SJCRH30 (cell line): ENCODE results near the gene CFD. TPM values are rescaled to one million over a fixed set of nuclear protein-coding genes. Genes with fewer than 3 reads are reported as not detected.
"Not testable (repeated sequence)": the region's sequence is repeated elsewhere in the genome, so short reads cannot be mapped to it uniquely, and the experiment has no call there.

Experiments
- DNase-seq, 2 experiments: peaks; one replicate each; pipeline ENCODE4 v3.0.0-alpha.2; 2015 to 2020
- H3K27ac ChIP-seq: fragments of 250-450 bp; sonication (Bioruptor Pico); 2 replicates; pipeline ENCODE4 v1.5.1; 2020; ENCODE audit warnings: mild to moderate bottlenecking, moderate library complexity
- H3K27me3 ChIP-seq: fragments of 250-450 bp; sonication (Bioruptor Pico); 2 replicates; pipeline ENCODE4 v1.5.1; 2020; ENCODE audit warnings: mild to moderate bottlenecking, moderate library complexity
- H3K36me3 ChIP-seq: fragments of 250-450 bp; sonication (Bioruptor Pico); 2 replicates; pipeline ENCODE4 v1.5.1; 2020; ENCODE audit warnings: mild to moderate bottlenecking, moderate library complexity
- H3K4me1 ChIP-seq: fragments of 250-450 bp; sonication (Bioruptor Pico); 2 replicates; pipeline ENCODE4 v1.5.1; 2020; ENCODE audit warnings: mild to moderate bottlenecking, moderate library complexity
- H3K4me3 ChIP-seq: fragments of 250-450 bp; sonication (Bioruptor Pico); 2 replicates; pipeline ENCODE4 v1.5.1; 2020; ENCODE audit warnings: mild to moderate bottlenecking, moderate library complexity
- H3K9me3 ChIP-seq: fragments of 250-450 bp; sonication (Bioruptor Pico); replicated peaks from 2 replicates; pipeline ENCODE4 v1.5.1; 2020; ENCODE audit warnings: mild to moderate bottlenecking, moderate library complexity
- total RNA-seq: library from RNA; depleted of rRNA; stranded (reverse); fragments of >200 nt; shearing (Covaris generic); gene quantifications from 2 replicates; pipeline ENCODE4 v1.2.3, GENCODE V29; 2014

The CFD gene
- total RNA-seq, 1 experiment from 2014 or later: 0.08 TPM

GRCh38 chr19:840519-841206, 18.8 kb upstream of the CFD start, which contains the start of gene PRTN3:
Gene PRTN3 (plus strand): TSS chr19:840999. CDS start chr19:841009, 10 bp downstream.
- peaks cover 25% of the 10 kb centered on the region for H3K27me3 ChIP-seq
- no peak within 1 kb of the TSS for H3K27ac ChIP-seq
- 0 out of 2 replicates have a peak, but pooled peaks cover 3% of the 10 kb centered on the region for H3K4me1 ChIP-seq
- H3K4me3 ChIP-seq: no peak within 1 kb of the TSS
- DNase-seq: no peak
- H3K9me3 ChIP-seq: no peaks in the 10 kb centered on the region
- H3K36me3 ChIP-seq: no peaks in the 10 kb centered on the region

GRCh38 chr19:842802-843179, 16.7 kb upstream of the CFD start:
- H3K4me1 ChIP-seq, DNase-seq, H3K4me3 ChIP-seq, H3K36me3 ChIP-seq, H3K27ac ChIP-seq, H3K9me3 ChIP-seq: not testable (repeated sequence)
- peaks cover 33% of the 10 kb centered on the region for H3K27me3 ChIP-seq

- no peak for DNase-seq
- Histone ChIP-seq H3K36me3 (no peaks in the 10 kb centered on the region), H3K4me1 (0 out of 2 replicates have a peak, but pooled peaks cover 3% of the 10 kb centered on the region), H3K4me3 (no peak overlapping the region), H3K9me3 (no peaks in the 10 kb centered on the region), H3K27ac (no peak overlapping the region), H3K27me3 (peaks cover 38% of the 10 kb centered on the region)
Observed at GRCh38 chr19:843180-843835, 16.2 kb upstream of the CFD start.

GRCh38 chr19:843836-844545, 15.5 kb upstream of the CFD start:
- no peaks in the 10 kb centered on the region for H3K36me3 ChIP-seq
- no peak overlapping the region for H3K27ac ChIP-seq
- H3K27me3 ChIP-seq: peaks cover 38% of the 10 kb centered on the region
- DNase-seq: no peak
- no peaks in the 10 kb centered on the region for H3K9me3 ChIP-seq
- no peak overlapping the region for H3K4me3 ChIP-seq
- 0 out of 2 replicates have a peak, but pooled peaks cover 3% of the 10 kb centered on the region for H3K4me1 ChIP-seq

- Histone ChIP-seq H3K4me3 (no peak overlapping the region), H3K9me3 (no peaks in the 10 kb centered on the region), H3K27ac (no peak overlapping the region), H3K27me3 (peaks cover 35% of the 10 kb centered on the region), H3K4me1 (0 out of 2 replicates have a peak, but pooled peaks cover under 1% of the 10 kb centered on the region), H3K36me3 (no peaks in the 10 kb centered on the region)
- DNase-seq: no peak
Observed at GRCh38 chr19:844546-844971, 14.9 kb upstream of the CFD start.

- no peak overlapping the region for H3K4me3 ChIP-seq
- no peak for DNase-seq
- H3K27ac ChIP-seq: no peak overlapping the region
- peaks cover 33% of the 10 kb centered on the region for H3K27me3 ChIP-seq
- no peaks in the 10 kb centered on the region for H3K9me3 ChIP-seq
- no peaks in the 10 kb centered on the region for H3K36me3 ChIP-seq
- no peaks in the 10 kb centered on the region; the same call in 1 of the 2 replicates for H3K4me1 ChIP-seq
Observed at GRCh38 chr19:845707-846521, 13.6 kb upstream of the CFD start.

GRCh38 chr19:848386-848921, 11.0 kb upstream of the CFD start:
- Histone ChIP-seq H3K27ac (no peak overlapping the region), H3K4me3 (no peak overlapping the region), H3K9me3 (no peaks in the 10 kb centered on the region), H3K4me1 (no peaks in the 10 kb centered on the region; the same call in 1 of the 2 replicates), H3K27me3 (peaks cover 25% of the 10 kb centered on the region), H3K36me3 (no peaks in the 10 kb centered on the region)
- DNase-seq: no peak

- not testable (repeated sequence) for H3K4me3 ChIP-seq, H3K9me3 ChIP-seq, H3K36me3 ChIP-seq, H3K27ac ChIP-seq, H3K4me1 ChIP-seq, DNase-seq
- H3K27me3 ChIP-seq: peaks cover 25% of the 10 kb centered on the region
Observed at GRCh38 chr19:849195-849594, 10.3 kb upstream of the CFD start.

GRCh38 chr19:850221-850978, 9.1 kb upstream of the CFD start:
- Histone ChIP-seq H3K4me3 (no peak overlapping the region), H3K36me3 (no peaks in the 10 kb centered on the region), H3K27ac (no peak overlapping the region), H3K4me1 (no peaks in the 10 kb centered on the region; the same call in 1 of the 2 replicates), H3K9me3 (no peaks in the 10 kb centered on the region), H3K27me3 (peaks cover 20% of the 10 kb centered on the region)
- DNase-seq: peak; percentile 82 to 83

GRCh38 chr19:850979-851335, 8.5 kb upstream of the CFD start:
- Histone ChIP-seq H3K9me3 (no peaks in the 10 kb centered on the region), H3K4me1 (no peaks in the 10 kb centered on the region; the same call in 1 of the 2 replicates), H3K4me3 (no peak overlapping the region), H3K27ac (no peak overlapping the region), H3K36me3 (no peaks in the 10 kb centered on the region), H3K27me3 (peaks cover 16% of the 10 kb centered on the region)
- no peak for DNase-seq

- H3K4me1 ChIP-seq: no peaks in the 10 kb centered on the region; the same call in 1 of the 2 replicates
- no peaks in the 10 kb centered on the region for H3K9me3 ChIP-seq
- H3K27ac ChIP-seq: no peak within 1 kb of the TSS
- no peak for DNase-seq
- H3K36me3 ChIP-seq: no peaks in the 10 kb centered on the region
- peaks cover 8% of the 10 kb centered on the region; the same call in 1 of the 2 replicates for H3K27me3 ChIP-seq
- H3K4me3 ChIP-seq: no peak within 1 kb of the TSS
Observed at GRCh38 chr19:852136-853013, 7.1 kb upstream of the CFD start, which contains the start of gene ELANE. Gene ELANE (plus strand): TSS chr19:852303. CDS start chr19:852329, 26 bp downstream.

- no peaks in the 10 kb centered on the region for H3K9me3 ChIP-seq
- no peak overlapping the region for H3K27ac ChIP-seq
Observed at GRCh38 chr19:853014-853585, 6.4 kb upstream of the CFD start.

More at GRCh38 chr19:853014-853585, 6.4 kb upstream of the CFD start:
- H3K36me3 ChIP-seq: no peaks in the 10 kb centered on the region
- DNase-seq: no peak
- peaks cover 2% of the 10 kb centered on the region; the same call in 1 of the 2 replicates for H3K27me3 ChIP-seq
- H3K4me3 ChIP-seq: no peak overlapping the region
- no peaks in the 10 kb centered on the region; the same call in 1 of the 2 replicates for H3K4me1 ChIP-seq
